ENCODE measurements around the gene IMPDH2.

The IMPDH2 gene

DNA sequence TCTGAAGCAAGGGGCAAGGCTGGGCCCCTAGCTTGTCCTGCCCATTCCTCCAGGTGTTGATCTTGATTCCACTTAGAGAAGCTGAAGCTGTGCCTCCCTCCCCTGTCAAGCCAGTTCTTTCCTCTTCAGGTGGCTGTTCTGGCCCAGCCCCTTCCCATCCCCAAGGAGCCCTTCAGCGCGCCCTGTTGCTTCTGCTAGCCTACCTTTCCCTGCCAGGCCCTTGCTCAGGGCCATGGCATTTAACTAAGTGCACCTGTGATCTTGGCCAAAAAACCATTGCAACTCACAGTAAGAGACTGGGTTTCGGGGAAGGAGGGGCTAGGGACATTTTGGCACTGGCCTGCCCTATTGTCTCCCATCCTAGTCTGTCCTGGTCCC lies 23.9 kb downstream of the IMPDH2 start:
- DNase-seq, result no peak

- DNase-seq, result no peak
Measured at GRCh38 chr3:49004352-49005302, 24.6 kb downstream of the IMPDH2 start.

DNA sequence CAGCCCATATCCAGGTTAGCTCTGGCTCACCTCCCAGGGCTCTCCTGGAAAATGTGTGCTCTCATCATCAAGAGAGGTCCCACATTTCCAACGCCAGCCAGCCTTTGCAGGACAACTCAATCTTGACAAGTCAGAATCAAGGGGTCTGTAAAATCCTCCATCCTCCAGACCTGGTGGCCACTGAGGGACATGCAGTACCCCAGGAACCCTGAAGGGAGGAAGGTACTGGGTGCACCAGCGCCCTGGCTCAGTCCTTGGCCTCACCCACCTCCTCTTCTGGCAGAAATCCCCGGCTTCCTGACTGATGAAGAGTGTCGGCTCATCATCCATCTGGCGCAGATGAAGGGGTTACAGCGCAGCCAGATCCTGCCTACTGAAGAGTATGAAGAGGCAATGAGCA lies 28.0 kb downstream of the IMPDH2 start:
- DNase-seq, result no peak

- no peak for DNase-seq
Measured at GRCh38 chr3:48999085-48999858, 29.9 kb downstream of the IMPDH2 start.

DNA sequence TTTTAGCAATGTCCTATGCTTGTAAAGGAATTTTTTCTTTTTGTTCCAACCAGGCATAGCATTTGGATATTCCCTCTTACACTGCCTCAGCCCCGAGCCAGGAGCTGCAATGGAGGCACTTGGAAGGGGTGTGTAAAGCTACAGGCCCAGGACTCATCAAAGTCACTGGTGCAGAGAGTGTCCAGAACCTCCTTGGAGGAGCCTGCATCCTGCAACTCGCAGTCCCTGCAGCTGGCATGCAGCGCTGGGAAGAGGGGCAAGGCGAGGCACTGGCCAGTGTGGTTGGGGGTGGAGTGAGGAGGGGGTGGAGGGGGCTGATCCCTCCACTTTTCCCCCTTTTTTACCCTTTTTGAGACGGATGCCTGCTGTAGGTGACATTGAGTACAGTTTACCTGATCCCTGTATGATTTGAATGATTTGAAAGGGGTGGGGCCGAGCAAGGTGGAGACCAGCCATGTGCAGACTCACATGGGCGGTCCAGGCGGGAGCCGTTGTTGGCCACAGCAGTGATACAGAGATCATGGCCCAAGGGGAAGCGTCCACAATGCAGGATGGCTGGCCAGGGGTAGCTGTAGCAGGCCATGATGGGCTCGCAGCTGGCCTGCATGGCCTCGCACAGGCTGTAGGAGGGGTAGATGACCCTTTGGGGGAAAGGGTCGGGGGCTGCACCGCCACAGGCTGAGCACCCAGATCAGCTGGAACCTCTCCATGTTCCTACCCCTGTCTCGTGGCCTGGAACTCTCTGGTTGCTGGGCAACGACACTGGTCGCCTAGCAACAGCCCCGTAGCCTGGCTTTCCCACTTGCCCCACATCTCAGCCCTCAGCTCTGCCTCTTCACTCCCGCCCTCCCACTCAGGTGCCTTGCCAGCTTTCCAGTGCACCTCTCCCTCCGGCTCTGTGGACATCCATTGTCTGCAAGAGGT lies 31.2 kb downstream of the IMPDH2 start:
- no peak for DNase-seq

- DNase-seq, result no peak
Measured at GRCh38 chr3:48997102-48997635, 32.0 kb downstream of the IMPDH2 start.

- no peak for DNase-seq
Measured at GRCh38 chr3:48996640-48997039, 32.6 kb downstream of the IMPDH2 start.

DNA sequence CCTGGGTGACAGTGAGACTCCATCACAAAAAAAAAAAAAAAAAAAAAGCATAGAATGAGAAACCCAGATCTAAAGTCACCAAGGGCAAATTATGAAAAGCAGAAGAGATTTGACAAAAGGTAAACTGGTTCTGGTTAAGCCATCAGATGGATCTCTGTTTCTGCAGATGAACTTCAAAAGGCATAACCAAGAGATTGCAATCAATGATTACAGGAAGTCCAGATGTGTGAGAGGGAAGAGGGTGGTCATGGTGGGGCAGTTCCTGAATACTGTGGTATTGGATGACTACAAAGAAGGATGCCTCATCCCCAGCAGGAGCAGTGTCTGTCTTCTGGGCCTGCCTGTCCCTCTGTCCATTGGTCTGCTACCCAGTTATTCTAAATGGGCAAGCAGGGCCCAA lies 35.4 kb downstream of the IMPDH2 start:
- no peak for DNase-seq

GRCh38 chr3:48991851-48992545 lies 37.2 kb downstream of the IMPDH2 start:
- no peak for DNase-seq

DNA sequence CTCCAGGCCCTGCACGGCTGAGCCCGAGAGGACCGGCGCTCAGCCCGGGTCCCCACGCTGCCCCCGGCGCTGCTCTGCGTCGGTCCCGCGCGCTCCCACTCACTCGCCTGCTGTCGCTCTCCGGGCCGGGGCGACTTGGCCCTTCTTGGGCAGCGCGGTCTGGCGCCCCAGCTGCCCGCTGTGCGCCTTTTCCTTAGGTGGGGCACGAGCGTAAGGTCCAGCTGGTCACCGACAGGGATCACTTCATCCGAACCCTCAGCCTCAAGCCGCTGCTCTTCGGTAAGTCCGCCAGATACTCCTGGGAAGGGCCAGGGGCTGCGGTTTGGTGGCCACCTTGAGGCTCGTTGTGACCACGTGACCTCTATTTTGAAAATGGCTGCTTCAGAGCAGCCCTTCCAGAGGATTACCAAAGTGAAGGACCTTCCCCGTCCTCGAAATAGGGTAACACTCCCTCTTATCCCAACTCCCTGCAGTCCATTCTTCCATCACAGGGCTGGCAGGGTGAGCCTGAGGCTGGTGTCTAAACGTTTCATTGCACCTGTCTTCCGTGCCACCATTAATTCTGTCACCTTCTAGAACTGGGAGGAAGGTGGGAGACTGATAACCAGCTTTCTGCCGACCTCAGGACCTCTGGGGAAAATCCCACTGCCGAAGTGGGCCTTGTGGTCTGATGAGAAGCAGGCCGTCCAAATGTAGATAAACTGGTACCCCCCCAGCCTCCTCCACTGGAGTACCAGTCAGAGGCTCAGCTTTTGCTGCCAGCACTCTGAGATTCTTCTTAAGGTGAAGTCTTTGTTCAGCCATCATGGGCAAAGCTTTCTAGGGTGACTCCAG lies 38.3 kb downstream of the IMPDH2 start:
- DNase-seq, result no peak

DNA sequence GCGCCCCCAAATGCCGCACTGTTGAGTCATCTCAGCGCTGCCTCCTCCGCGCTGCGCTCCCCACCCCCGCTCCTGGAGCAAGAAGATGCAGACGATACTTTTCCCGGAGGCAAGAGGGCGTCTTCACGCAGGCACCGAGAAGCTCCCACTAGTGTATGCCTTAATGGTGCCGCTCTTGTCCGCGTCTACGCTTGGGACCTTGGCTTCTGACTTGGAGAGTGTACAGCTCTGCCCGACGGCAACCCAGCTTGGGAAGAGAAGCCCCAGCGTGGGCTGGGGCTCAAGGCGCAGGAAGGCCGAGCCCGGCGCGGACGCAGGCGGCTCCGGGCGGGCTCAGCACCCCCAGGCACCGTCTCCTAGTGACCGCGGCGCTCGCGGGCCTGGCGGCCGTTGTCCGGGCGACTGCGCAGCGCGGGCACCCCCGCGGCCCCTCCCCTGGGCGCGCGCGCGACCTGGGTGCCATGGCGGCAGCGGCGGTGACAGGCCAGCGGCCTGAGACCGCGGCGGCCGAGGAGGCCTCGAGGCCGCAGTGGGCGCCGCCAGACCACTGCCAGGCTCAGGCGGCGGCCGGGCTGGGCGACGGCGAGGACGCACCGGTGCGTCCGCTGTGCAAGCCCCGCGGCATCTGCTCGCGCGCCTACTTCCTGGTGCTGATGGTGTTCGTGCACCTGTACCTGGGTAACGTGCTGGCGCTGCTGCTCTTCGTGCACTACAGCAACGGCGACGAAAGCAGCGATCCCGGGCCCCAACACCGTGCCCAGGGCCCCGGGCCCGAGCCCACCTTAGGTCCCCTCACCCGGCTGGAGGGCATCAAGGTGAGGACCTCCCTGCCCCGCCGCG lies 39.2 kb downstream of the IMPDH2 start, which contains the start of gene P4HTM:
Gene P4HTM (plus strand): TSS at position 446 of the 840 bp plus-strand sequence. CDS start 16 bp downstream, at position 462.
- DNase-seq, result peak; percentile 64

DNA sequence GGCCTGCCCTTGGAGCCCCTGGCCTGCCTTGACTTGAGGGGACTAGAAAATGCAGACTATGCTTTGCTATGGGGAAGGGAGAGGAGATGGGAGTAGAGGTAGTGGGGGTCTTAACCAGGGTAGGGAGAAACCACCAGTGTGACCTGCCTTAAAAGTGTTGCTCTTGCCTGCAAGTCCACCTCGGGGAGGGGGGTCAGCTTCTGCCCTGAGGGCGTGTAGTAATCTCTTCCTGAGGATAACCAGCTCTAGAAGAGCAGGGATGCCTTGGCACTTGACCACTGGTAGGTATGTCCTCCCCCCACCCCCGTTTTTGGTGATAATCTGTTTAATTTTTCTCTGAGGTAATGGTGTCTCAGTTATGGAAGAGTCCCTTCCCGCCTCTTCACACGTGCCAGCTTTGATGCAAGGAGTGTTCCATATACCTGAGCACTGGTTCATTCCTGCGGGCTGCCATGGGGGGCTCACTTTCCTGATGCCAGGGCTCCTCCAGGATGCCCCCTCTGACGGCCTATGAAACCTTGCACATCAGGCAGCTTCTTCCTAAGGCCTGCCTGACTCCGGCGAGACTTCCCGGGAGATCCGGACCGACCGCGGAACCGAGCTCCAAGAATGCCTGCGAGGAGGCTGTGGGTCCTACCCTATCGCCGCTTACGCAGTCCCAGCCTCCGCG lies 39.9 kb downstream of the IMPDH2 start:
- DNase-seq, result no peak

- no peak for DNase-seq
Measured at GRCh38 chr3:48985831-48986376, 43.3 kb downstream of the IMPDH2 start.

- no peak for DNase-seq
Measured at GRCh38 chr3:48984663-48985062, 44.5 kb downstream of the IMPDH2 start.

- no peak for DNase-seq
Measured at GRCh38 chr3:48983096-48983495, 46.1 kb downstream of the IMPDH2 start.

- no peak for DNase-seq
Measured at GRCh38 chr3:48982686-48983085, 46.5 kb downstream of the IMPDH2 start.

DNA sequence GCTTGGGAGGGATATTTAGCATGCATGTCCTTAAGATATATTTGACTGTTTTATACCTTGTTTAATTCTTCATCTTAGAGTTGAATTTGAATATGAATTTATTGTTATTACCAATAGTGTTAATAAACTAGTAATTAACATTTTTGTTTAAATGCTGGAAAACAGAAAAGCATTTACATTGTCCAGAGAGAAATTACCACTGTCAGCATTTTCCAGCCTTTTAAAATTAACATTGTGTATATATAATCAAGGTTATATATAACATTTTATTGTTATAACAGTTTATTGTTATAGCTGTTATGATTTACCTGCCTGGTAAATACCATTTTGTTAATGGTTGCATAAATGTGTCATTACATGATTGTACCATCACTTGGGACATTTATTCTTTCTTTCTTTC lies 47.2 kb downstream of the IMPDH2 start:
- DNase-seq, result no peak

DNA sequence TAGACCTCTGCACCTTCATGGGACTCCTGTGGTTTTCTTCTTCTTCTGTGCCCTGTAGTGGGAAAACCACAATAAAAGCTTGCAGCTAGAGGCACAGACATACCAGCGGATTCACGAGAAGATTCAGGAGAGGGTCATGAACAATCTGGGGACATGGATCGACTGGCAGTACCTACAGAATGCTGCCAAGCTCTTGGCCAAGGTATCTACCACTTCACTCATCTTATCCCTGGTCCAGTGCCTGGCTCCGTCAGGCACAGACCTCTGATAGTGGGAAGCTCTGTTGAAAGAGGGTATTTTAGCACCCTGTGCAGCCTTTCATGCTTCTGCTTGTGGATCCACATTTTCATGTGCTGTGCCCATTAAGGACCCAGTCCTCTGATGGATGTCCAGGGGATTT lies 48.9 kb downstream of the IMPDH2 start:
- DNase-seq, result no peak

GRCh38 chr3:48979451-48979850 lies 49.7 kb downstream of the IMPDH2 start:
- DNase-seq, result no peak
